Loucy (cell line): ENCODE measurements around the gene SLC17A7.

Experiments
- H2AFZ ChIP-seq: fragments of 200-600 bp; sonication (generic); 2 replicates; pipeline ENCODE4 v1.6.0; 2016; ENCODE audit warnings: antibody characterized with exemption, mild to moderate bottlenecking, low read length, moderate library complexity
- H3F3A ChIP-seq: fragments of 200-600 bp; 2 replicates; pipeline ENCODE4 v1.6.0; 2016; ENCODE audit warnings: antibody characterized with exemption, low read depth, mild to moderate bottlenecking
- H3K27me3 ChIP-seq: fragments of 200-600 bp; sonication (generic); 2 replicates; pipeline ENCODE4 v1.6.1; 2014; ENCODE audit warnings: low read length, mild to moderate bottlenecking; ENCODE audit not compliant: insufficient read depth, poor library complexity, severe bottlenecking
- H3K36me3 ChIP-seq: fragments of 200-600 bp; sonication (generic); 2 replicates; pipeline ENCODE4 v1.6.1; 2016; ENCODE audit warnings: low read length; ENCODE audit not compliant: insufficient read depth
- H3K4me1 ChIP-seq: fragments of 200-600 bp; sonication (generic); 2 replicates; pipeline ENCODE4 v1.5.1; 2014; ENCODE audit warnings: low read length, mild to moderate bottlenecking; ENCODE audit not compliant: insufficient read depth, poor library complexity, severe bottlenecking
- H3K4me2 ChIP-seq: fragments of 200-600 bp; sonication (generic); 2 replicates; pipeline ENCODE4 v1.6.0; 2014; ENCODE audit warnings: antibody characterized with exemption, low read length, low read depth, mild to moderate bottlenecking; ENCODE audit not compliant: poor library complexity, severe bottlenecking
- H3K4me3 ChIP-seq: fragments of 200-600 bp; sonication (generic); 2 replicates; pipeline ENCODE4 v1.5.1; 2014; ENCODE audit warnings: low read length, mild to moderate bottlenecking, mixed read lengths; ENCODE audit not compliant: poor library complexity, severe bottlenecking
- H3K79me2 ChIP-seq: fragments of 200-600 bp; sonication (generic); 2 replicates; pipeline ENCODE4 v1.6.1; 2014; ENCODE audit warnings: low read length; ENCODE audit not compliant: insufficient read depth
- H3K9ac ChIP-seq: fragments of 200-600 bp; sonication (generic); 2 replicates; pipeline ENCODE4 v1.6.0; 2014; ENCODE audit warnings: mild to moderate bottlenecking, low read depth, low read length, moderate library complexity; ENCODE audit not compliant: poor library complexity, severe bottlenecking
- H3K9me2 ChIP-seq: fragments of 200-600 bp; sonication (generic); replicated peaks from 2 replicates; pipeline ENCODE4 v1.6.1; 2016; ENCODE audit warnings: low read depth, low read length, mixed read lengths
- H3K9me3 ChIP-seq: fragments of 200-600 bp; sonication (generic); 2 replicates; pipeline ENCODE4 v1.6.1; 2014; ENCODE audit warnings: mild to moderate bottlenecking, antibody characterized with exemption, low read length, low read depth; ENCODE audit not compliant: insufficient read depth
- H4K20me1 ChIP-seq: fragments of 200-600 bp; sonication (generic); 2 replicates; pipeline ENCODE4 v1.6.0; 2014; ENCODE audit warnings: antibody characterized with exemption, low read length, mild to moderate bottlenecking; ENCODE audit not compliant: insufficient read depth, poor library complexity, severe bottlenecking
- CTCF ChIP-seq: fragments of 200-600 bp; sonication (generic); conservative IDR thresholded peaks from 2 replicates; pipeline ENCODE4 v1.5.1; 2014; ENCODE audit warnings: mild to moderate bottlenecking, antibody characterized with exemption, low read length
- EZH2phosphoT487 ChIP-seq: fragments of 200-600 bp; IDR thresholded peaks from 2 replicates; pipeline ENCODE4 v1.6.1; 2018; ENCODE audit warnings: antibody characterized with exemption, mild to moderate bottlenecking, moderate library complexity, borderline replicate concordance

The SLC17A7 gene

GRCh38 chr19:49450405-49450804 is 9.1 kb upstream of the SLC17A7 start:
- Histone ChIP-seq H3K36me3 (no peaks in the 10 kb centered on the region; the same call in 1 of the 2 replicates), H4K20me1 (peaks cover 22% of the 10 kb centered on the region), H2AFZ (no peak overlapping the region), H3K4me2 (peak overlapping the region; percentile 89), H3K27me3 (no peaks in the 10 kb centered on the region), H3K4me1 (peaks cover 20% of the 10 kb centered on the region), H3K4me3 (peak overlapping the region; percentile 97), H3K79me2 (peaks cover 53% of the 10 kb centered on the region), H3F3A (peaks cover 3% of the 10 kb centered on the region; the same call in 1 of the 2 replicates), H3K9me3 (no peaks in the 10 kb centered on the region), H3K9ac (peak overlapping the region; percentile 99), H3K9me2 (no peaks in the 10 kb centered on the region)
- TF ChIP-seq CTCF = no peak
- no peak for TF ChIP-seq EZH2phosphoT487

GRCh38 chr19:49448432-49448786 is 7.1 kb upstream of the SLC17A7 start:
- Histone ChIP-seq H3K9ac (no peak overlapping the region), H3F3A (peaks cover 8% of the 10 kb centered on the region; the same call in 1 of the 2 replicates), H3K36me3 (no peaks in the 10 kb centered on the region; the same call in 1 of the 2 replicates), H3K4me2 (peak overlapping the region; percentile 8), H3K4me1 (peaks cover 19% of the 10 kb centered on the region), H3K4me3 (no peak overlapping the region), H3K9me2 (no peaks in the 10 kb centered on the region), H3K27me3 (no peaks in the 10 kb centered on the region), H4K20me1 (peaks cover 22% of the 10 kb centered on the region), H3K9me3 (no peaks in the 10 kb centered on the region), H3K79me2 (peaks cover 40% of the 10 kb centered on the region), H2AFZ (no peak overlapping the region)
- TF ChIP-seq CTCF (no peak), EZH2phosphoT487 (no peak)

GRCh38 chr19:49447485-49448431 is 6.4 kb upstream of the SLC17A7 start:
- H3K9ac ChIP-seq = no peak overlapping the region
- no peaks in the 10 kb centered on the region for H3K9me2 ChIP-seq
- peaks cover 40% of the 10 kb centered on the region for H3K79me2 ChIP-seq
- H3K4me1 ChIP-seq = peaks cover 19% of the 10 kb centered on the region
- H3K36me3 ChIP-seq = no peaks in the 10 kb centered on the region; the same call in 1 of the 2 replicates
- H3K4me3 ChIP-seq = no peak overlapping the region
- H4K20me1 ChIP-seq = peaks cover 22% of the 10 kb centered on the region
- no peak for TF ChIP-seq EZH2phosphoT487
- TF ChIP-seq CTCF = no peak
- peaks cover 8% of the 10 kb centered on the region; the same call in 1 of the 2 replicates for H3F3A ChIP-seq
- H2AFZ ChIP-seq = no peak overlapping the region
- no peaks in the 10 kb centered on the region for H3K9me3 ChIP-seq
- peak overlapping the region; percentile 8 for H3K4me2 ChIP-seq
- H3K27me3 ChIP-seq = no peaks in the 10 kb centered on the region
